Stomach smooth muscle (tissue), 2 donors: ENCODE results near the gene MMP1.

Experiments
- H3K27ac ChIP-seq: one replicate; pipeline ENCODE4 v1.7.0; 2013; ENCODE audit warnings: mild to moderate bottlenecking, low read length, inconsistent platforms
- H3K27me3 ChIP-seq, 2 donors: one replicate each; pipeline ENCODE4 v1.7.0; 2013; ENCODE audit warnings: low read length in 2 of 2; ENCODE audit not compliant: insufficient read depth in 2 of 2, control insufficient read depth in 1 of 2
- H3K36me3 ChIP-seq, 2 donors: one replicate each; pipeline ENCODE4 v1.7.0; 2013; ENCODE audit warnings: low read length in 2 of 2; ENCODE audit not compliant: control insufficient read depth in 2 of 2, insufficient read depth in 2 of 2
- H3K4me1 ChIP-seq: one replicate; pipeline ENCODE4 v1.7.0; 2013; ENCODE audit warnings: low read length; ENCODE audit not compliant: control insufficient read depth, insufficient read depth
- H3K4me3 ChIP-seq, 2 donors: one replicate each; pipeline ENCODE4 v1.7.0; 2013; ENCODE audit warnings: low read length in 2 of 2
- H3K9ac ChIP-seq, 2 donors: one replicate each; pipeline ENCODE4 v1.7.0; 2013; ENCODE audit warnings: low read length in 2 of 2, mild to moderate bottlenecking in 1 of 2
- H3K9me3 ChIP-seq, 2 donors: one replicate each; pipeline ENCODE4 v1.7.0; 2013; ENCODE audit warnings: low read length in 2 of 2; ENCODE audit not compliant: control insufficient read depth in 2 of 2
- donor health status: healthy.
- donor health status: Pancreatic carcinoma.

Gene MMP1

DNA sequence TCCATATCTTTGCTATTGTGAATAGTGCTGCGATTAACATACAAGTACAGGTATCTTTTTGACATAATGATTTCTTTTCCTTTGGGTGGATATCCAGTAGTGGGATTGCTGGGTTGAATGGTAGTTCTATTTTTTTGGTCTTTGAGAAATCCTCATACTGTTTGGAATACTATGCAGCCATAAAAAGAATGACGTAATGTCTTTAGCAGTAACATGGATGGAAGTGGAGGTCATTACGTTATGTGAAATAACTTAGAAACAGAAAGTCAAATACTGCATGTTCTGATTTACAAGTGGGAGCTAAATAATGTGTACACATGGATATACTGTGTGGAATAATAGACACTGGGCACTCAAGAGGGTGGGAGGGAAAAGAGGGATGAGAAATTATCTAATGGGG, 13.6 kb downstream of the MMP1 start:
- Histone ChIP-seq H3K9me3 (no peaks in the 10 kb centered on the region), H3K27me3 (no peaks in the 10 kb centered on the region), H3K36me3 (no peaks in the 10 kb centered on the region), H3K9ac (no peak overlapping the region), H3K4me3 (no peak overlapping the region), H3K4me1 (no peaks in the 10 kb centered on the region), H3K27ac (no peak overlapping the region)

GRCh38 chr11:102783720-102784119, 14.2 kb downstream of the MMP1 start:
- H3K4me1 ChIP-seq: no peaks in the 10 kb centered on the region
- no peak overlapping the region for H3K9ac ChIP-seq
- no peak overlapping the region for H3K27ac ChIP-seq
- no peaks in the 10 kb centered on the region for H3K27me3 ChIP-seq
- H3K9me3 ChIP-seq: no peaks in the 10 kb centered on the region
- no peaks in the 10 kb centered on the region for H3K36me3 ChIP-seq
- H3K4me3 ChIP-seq: no peak overlapping the region

DNA sequence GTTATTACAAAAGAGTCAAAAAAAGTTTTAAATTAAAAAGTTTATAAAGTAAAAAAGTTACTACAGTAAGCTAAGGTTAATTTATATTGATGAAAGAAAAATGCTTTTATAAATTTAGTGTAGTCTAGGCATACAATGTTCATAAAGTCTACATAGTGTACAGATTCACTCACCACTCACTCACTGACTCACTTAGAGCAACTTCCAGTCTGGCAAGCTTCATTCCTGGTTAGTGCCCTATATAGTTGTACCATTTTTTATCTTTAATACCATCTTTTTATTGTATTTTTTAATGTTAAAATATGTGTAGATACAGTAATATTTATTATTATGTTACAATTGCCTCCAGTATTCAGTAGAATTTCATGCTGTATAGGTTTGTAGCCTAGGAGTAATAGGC, 14.9 kb downstream of the MMP1 start:
- H3K36me3 ChIP-seq: no peaks in the 10 kb centered on the region
- no peaks in the 10 kb centered on the region for H3K9me3 ChIP-seq
- no peaks in the 10 kb centered on the region for H3K4me1 ChIP-seq
- no peak overlapping the region for H3K4me3 ChIP-seq
- no peaks in the 10 kb centered on the region for H3K27me3 ChIP-seq
- no peak overlapping the region for H3K27ac ChIP-seq
- no peak overlapping the region for H3K9ac ChIP-seq

GRCh38 chr11:102781676-102782075, 16.3 kb downstream of the MMP1 start:
- H3K9me3 ChIP-seq: no peaks in the 10 kb centered on the region
- H3K4me3 ChIP-seq: no peak overlapping the region
- no peak overlapping the region for H3K9ac ChIP-seq
- no peaks in the 10 kb centered on the region for H3K4me1 ChIP-seq
- no peaks in the 10 kb centered on the region for H3K27me3 ChIP-seq
- H3K27ac ChIP-seq: no peak overlapping the region
- H3K36me3 ChIP-seq: no peaks in the 10 kb centered on the region

DNA sequence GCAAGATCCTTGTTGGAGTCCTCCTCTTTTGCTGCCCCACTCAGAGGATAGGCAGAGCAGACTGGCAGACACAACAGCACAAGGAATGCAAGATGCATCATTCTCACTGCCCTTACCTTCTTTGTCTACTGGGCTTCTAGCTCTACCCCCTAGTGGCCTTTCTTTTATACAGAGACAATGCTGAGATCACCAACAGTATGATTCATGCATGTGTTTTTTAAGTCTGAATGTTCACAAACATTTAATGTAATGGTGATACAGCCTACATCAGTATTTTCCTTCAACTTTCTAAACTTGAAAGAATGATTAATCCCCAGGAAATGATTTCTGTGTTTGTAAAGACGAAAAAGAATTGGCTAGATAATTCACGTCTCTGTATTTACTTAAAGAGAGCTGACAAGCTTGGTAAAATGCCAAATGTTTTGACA, 17.5 kb downstream of the MMP1 start, which contains the start of gene MMP10:
Gene MMP10, minus strand, starts transcription at position 138 of the 428 bp plus-strand sequence. Its CDS starts 37 bp downstream, at position 101.
- H3K27me3 ChIP-seq: no peaks in the 10 kb centered on the region
- H3K27ac ChIP-seq: no peak within 1 kb of the TSS
- H3K4me1 ChIP-seq: no peaks in the 10 kb centered on the region
- H3K9me3 ChIP-seq: no peaks in the 10 kb centered on the region
- no peak within 1 kb of the TSS for H3K4me3 ChIP-seq
- H3K9ac ChIP-seq: no peak within 1 kb of the TSS
- H3K36me3 ChIP-seq: no peaks in the 10 kb centered on the region

DNA sequence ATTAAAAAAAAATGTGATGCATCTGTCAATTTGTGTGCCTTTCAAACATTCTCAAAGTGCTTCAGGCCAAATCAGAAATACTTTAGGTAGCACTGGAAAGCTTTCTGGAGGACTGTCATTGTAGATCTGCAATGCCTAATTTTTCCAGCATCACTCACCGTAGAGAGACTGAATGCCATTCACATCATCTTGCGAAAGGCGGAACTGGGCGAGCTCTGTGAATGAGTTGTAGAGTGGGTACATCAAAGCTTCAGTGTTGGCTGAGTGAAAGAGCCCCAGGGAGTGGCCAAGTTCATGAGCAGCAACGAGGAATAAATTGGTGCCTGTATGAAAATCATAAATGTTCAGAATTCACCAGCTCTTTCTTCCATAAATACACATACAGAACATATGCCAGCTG, 21.5 kb downstream of the MMP1 start:
- Histone ChIP-seq H3K27ac (no peak overlapping the region), H3K4me3 (no peak overlapping the region), H3K9me3 (no peaks in the 10 kb centered on the region), H3K27me3 (no peaks in the 10 kb centered on the region), H3K9ac (no peak overlapping the region), H3K4me1 (no peaks in the 10 kb centered on the region), H3K36me3 (no peaks in the 10 kb centered on the region)

DNA sequence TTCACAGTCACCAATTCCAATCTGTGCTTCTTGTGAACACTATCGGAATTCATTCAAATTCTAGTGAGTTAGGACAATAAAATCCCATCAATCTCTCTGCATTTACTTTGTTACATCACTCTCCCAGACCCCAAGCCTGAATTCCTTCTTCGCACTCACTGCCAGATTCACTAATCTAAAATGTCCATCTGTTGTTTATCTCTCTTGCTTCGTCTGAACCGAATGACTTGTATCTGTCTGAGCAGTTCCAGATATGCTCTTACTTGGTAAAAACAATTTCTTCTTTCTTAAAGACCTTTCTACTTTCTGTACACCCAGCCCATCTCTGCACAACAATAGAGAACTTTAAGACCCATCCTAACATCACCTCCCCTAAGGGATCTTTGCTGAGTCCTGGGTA, 24.6 kb downstream of the MMP1 start:
- Histone ChIP-seq H3K27ac (no peak overlapping the region), H3K36me3 (no peaks in the 10 kb centered on the region), H3K9me3 (no peaks in the 10 kb centered on the region), H3K4me3 (no peak overlapping the region), H3K4me1 (no peaks in the 10 kb centered on the region), H3K9ac (no peak overlapping the region), H3K27me3 (no peaks in the 10 kb centered on the region)

- Histone ChIP-seq H3K4me3 (no peak overlapping the region), H3K27ac (no peak overlapping the region), H3K4me1 (no peaks in the 10 kb centered on the region), H3K9ac (no peak overlapping the region), H3K9me3 (no peaks in the 10 kb centered on the region), H3K27me3 (no peaks in the 10 kb centered on the region), H3K36me3 (no peaks in the 10 kb centered on the region)
These were observed 26.6 kb downstream of the MMP1 start for GRCh38 chr11:102771351-102771750.

- Histone ChIP-seq H3K9me3 (no peaks in the 10 kb centered on the region), H3K36me3 (no peaks in the 10 kb centered on the region), H3K27me3 (no peaks in the 10 kb centered on the region), H3K9ac (no peak overlapping the region), H3K4me3 (no peak overlapping the region), H3K27ac (no peak overlapping the region), H3K4me1 (no peaks in the 10 kb centered on the region)
These were observed 27.8 kb downstream of the MMP1 start for GRCh38 chr11:102770191-102770590.

GRCh38 chr11:102767800-102768199, 30.2 kb downstream of the MMP1 start:
- Histone ChIP-seq H3K9ac (no peak overlapping the region), H3K27me3 (no peaks in the 10 kb centered on the region), H3K4me1 (no peaks in the 10 kb centered on the region), H3K27ac (no peak overlapping the region), H3K9me3 (no peaks in the 10 kb centered on the region), H3K36me3 (no peaks in the 10 kb centered on the region), H3K4me3 (no peak overlapping the region)

GRCh38 chr11:102763440-102763839, 34.5 kb downstream of the MMP1 start:
- Histone ChIP-seq H3K4me1 (no peaks in the 10 kb centered on the region), H3K9ac (no peak overlapping the region), H3K9me3 (no peaks in the 10 kb centered on the region), H3K27ac (no peak overlapping the region), H3K27me3 (no peaks in the 10 kb centered on the region), H3K36me3 (no peaks in the 10 kb centered on the region), H3K4me3 (no peak overlapping the region)
